ENCODE results near the gene DOCK3. TPM values are rescaled to one million over a fixed set of nuclear protein-coding genes. Genes with fewer than 3 reads are reported as not detected.

DOCK3 gene
- total RNA-seq, 1 experiment from 2014 or later: 5.6 TPM

GRCh38 chr3:51337666-51338065 is 662.9 kb downstream of the DOCK3 start (continued):
- no peak for TF ChIP-seq E2F1 (CRISPR knock-in tag; IDR thresholded peaks at IDR 0.05)
- no peak for TF ChIP-seq MAX (CRISPR knock-in tag; IDR thresholded peaks at IDR 0.05)
- TF ChIP-seq HMGA2 (CRISPR knock-in tag; IDR thresholded peaks at IDR 0.05): no peak
- TF ChIP-seq NR3C1 (CRISPR knock-in tag; conservative IDR thresholded peaks at IDR 0.05; ENCODE audit: low read depth): no peak
- no peak for TF ChIP-seq ZNF671 (CRISPR knock-in tag; IDR thresholded peaks at IDR 0.05)
- TF ChIP-seq ZNF425 (CRISPR knock-in tag; conservative IDR thresholded peaks at IDR 0.05): no peak
- no peak for TF ChIP-seq ZNF317 (CRISPR knock-in tag; IDR thresholded peaks at IDR 0.05; ENCODE audit: borderline replicate concordance, low read depth)
- no peak for TF ChIP-seq ZMAT4 (CRISPR knock-in tag; IDR thresholded peaks at IDR 0.05)

GRCh38 chr3:51338632-51339031 is 663.9 kb downstream of the DOCK3 start:
- DNase-seq (ENCODE audit: low spot score): no peak

GRCh38 chr3:51340013-51340829 is 665.5 kb downstream of the DOCK3 start:
- peak; percentile 21 for ATAC-seq
- H3K9me3 Mint-ChIP-seq: no peaks in the 10 kb centered on the region
- ChIA-PET POLR2A (no interaction called here), CTCF (no interaction called here)
- H3K4me3 Mint-ChIP-seq: no peak overlapping the region
- no peak for DNase-seq (ENCODE audit: low spot score)
- TF ChIP-seq ZNF423 (CRISPR knock-in tag; IDR thresholded peaks at IDR 0.05) (no peak), TEAD4 (CRISPR knock-in tag; IDR thresholded peaks at IDR 0.05) (no peak), MYBL2 (CRISPR knock-in tag; IDR thresholded peaks at IDR 0.05) (no peak), TCF7 (CRISPR knock-in tag; IDR thresholded peaks at IDR 0.05; ENCODE audit: low read depth) (no peak), ZNF263 (CRISPR knock-in tag; IDR thresholded peaks at IDR 0.05; ENCODE audit: low read depth) (no peak), RORB (CRISPR knock-in tag; IDR thresholded peaks at IDR 0.05) (no peak), ZMAT4 (CRISPR knock-in tag; IDR thresholded peaks at IDR 0.05) (no peak), ZNF416 (CRISPR knock-in tag; IDR thresholded peaks at IDR 0.05) (no peak), SP1 (CRISPR knock-in tag; conservative IDR thresholded peaks at IDR 0.05) (no peak), JAZF1 (CRISPR knock-in tag; IDR thresholded peaks at IDR 0.05) (no peak)
- no peaks in the 10 kb centered on the region for H3K27me3 Mint-ChIP-seq (ENCODE audit: low read depth)
- no peak overlapping the region for H3K27ac Mint-ChIP-seq
- no peaks in the 10 kb centered on the region for H3K36me3 Mint-ChIP-seq
- peaks cover 8% of the 10 kb centered on the region for H3K4me1 Mint-ChIP-seq

More at GRCh38 chr3:51338632-51339031, 663.9 kb downstream of the DOCK3 start:
- H3K27me3 Mint-ChIP-seq (ENCODE audit: low read depth): no peaks in the 10 kb centered on the region
- no peak for ATAC-seq
- no peak overlapping the region for H3K27ac Mint-ChIP-seq
- CTCF ChIA-PET: interaction anchor here (1.1 kb wide), 1 partner anchor 33 kb away, joined by 4 read pairs; no protein-coding TSS in a partner anchor
- no peaks in the 10 kb centered on the region for H3K36me3 Mint-ChIP-seq
- TF ChIP-seq ZNF219 (CRISPR knock-in tag; IDR thresholded peaks at IDR 0.05; ENCODE audit: borderline replicate concordance) (no peak), ETV6 (CRISPR knock-in tag; IDR thresholded peaks at IDR 0.05) (no peak), FOXK1 (CRISPR knock-in tag; IDR thresholded peaks at IDR 0.05) (no peak)
- no peaks in the 10 kb centered on the region for H3K9me3 Mint-ChIP-seq
- POLR2A ChIA-PET: no interaction called here
- H3K4me3 Mint-ChIP-seq: no peak overlapping the region
- H3K4me1 Mint-ChIP-seq: peaks cover 13% of the 10 kb centered on the region

Measured in WTC11 (cell line).